Measurements from ENCODE around the gene SMPD1. TPM values are rescaled to one million over a fixed set of nuclear protein-coding genes. Genes with fewer than 3 reads are reported as not detected.

SMPD1 gene
- total RNA-seq, 1 donor from 2014 or later = 23.1 TPM

GRCh38 chr11:6417907-6418556 is 27.8 kb downstream of the SMPD1 start:
- no peak for DNase-seq (ENCODE audit: extremely low spot score in 2 of 2)
- Histone ChIP-seq H3K27me3 (no peaks in the 10 kb centered on the region), H3K36me3 (no peaks in the 10 kb centered on the region), H3K4me3 (peak overlapping the region; percentile 96 to 99), H3K4me1 (peaks cover 44% of the 10 kb centered on the region), H3K27ac (peak overlapping the region; percentile 88), H3K9me3 (no peaks in the 10 kb centered on the region)
- no peak for TF ChIP-seq POLR2A (IDR thresholded peaks at IDR 0.05)
- intact Hi-C loops (cut with DNase I) = no loop called here

GRCh38 chr11:6418557-6419008 is 28.3 kb downstream of the SMPD1 start:
- Histone ChIP-seq H3K9me3 (no peaks in the 10 kb centered on the region), H3K36me3 (no peaks in the 10 kb centered on the region), H3K4me1 (peaks cover 44% of the 10 kb centered on the region), H3K27ac (peak overlapping the region; percentile 88), H3K4me3 (peak overlapping the region; percentile 96 to 99), H3K27me3 (no peaks in the 10 kb centered on the region)
- intact Hi-C loops (cut with DNase I) = no loop called here
- TF ChIP-seq CTCF (IDR thresholded peaks at IDR 0.05) (no peak), POLR2AphosphoS5 (IDR thresholded peaks at IDR 0.05; ENCODE audit: insufficient read depth in 1 of 2, low read depth in 1 of 2) (peak in 1 of 2 donors; percentile 13)
- no peak for DNase-seq (ENCODE audit: extremely low spot score in 2 of 2)

GRCh38 chr11:6419009-6419631 is 28.8 kb downstream of the SMPD1 start, which contains the start of gene APBB1:
Gene APBB1, minus strand, starts transcription at chr11:6419094. Its CDS starts 7,747 bp downstream, at chr11:6411347.
- no peak for DNase-seq (ENCODE audit: extremely low spot score in 2 of 2)
- Histone ChIP-seq H3K4me1 (peaks cover 43% of the 10 kb centered on the region), H3K27ac (peak within 1 kb of the TSS; percentile 88), H3K9me3 (no peaks in the 10 kb centered on the region), H3K4me3 (peak within 1 kb of the TSS; percentile 96 to 99), H3K27me3 (no peaks in the 10 kb centered on the region), H3K36me3 (no peaks in the 10 kb centered on the region)
- intact Hi-C loops (cut with DNase I) = no loop called here
- TF ChIP-seq POLR2A (IDR thresholded peaks at IDR 0.05) = peak in 1 of 2 donors; percentile 14
- no peak for TF ChIP-seq POLR2AphosphoS5 (IDR thresholded peaks at IDR 0.05; ENCODE audit: insufficient read depth in 1 of 2, low read depth in 1 of 2)

GRCh38 chr11:6420677-6421076 is 30.4 kb downstream of the SMPD1 start:
- intact Hi-C loops (cut with DNase I) = no loop called here
- H3K27ac ChIP-seq = no peak overlapping the region
- no peaks in the 10 kb centered on the region for H3K27me3 ChIP-seq
- TF ChIP-seq POLR2AphosphoS5 (IDR thresholded peaks at IDR 0.05; ENCODE audit: insufficient read depth in 1 of 2, low read depth in 1 of 2) (no peak), POLR2A (IDR thresholded peaks at IDR 0.05) (no peak), CTCF (IDR thresholded peaks at IDR 0.05) (no peak)
- H3K36me3 ChIP-seq = no peaks in the 10 kb centered on the region
- no peak overlapping the region for H3K4me3 ChIP-seq
- H3K9me3 ChIP-seq = no peaks in the 10 kb centered on the region
- no peak for DNase-seq (ENCODE audit: extremely low spot score in 2 of 2)
- peaks cover 29% of the 10 kb centered on the region for H3K4me1 ChIP-seq

- H3K36me3 ChIP-seq = no peaks in the 10 kb centered on the region
- no peak overlapping the region for H3K4me3 ChIP-seq
- DNase-seq (ENCODE audit: extremely low spot score in 2 of 2) = no peak
- no peaks in the 10 kb centered on the region for H3K9me3 ChIP-seq
- H3K4me1 ChIP-seq = no peaks in the 10 kb centered on the region
- H3K27ac ChIP-seq = no peak overlapping the region
- no peaks in the 10 kb centered on the region for H3K27me3 ChIP-seq
- intact Hi-C loops (cut with DNase I) = no loop called here
- TF ChIP-seq POLR2A (IDR thresholded peaks at IDR 0.05) (no peak), CTCF (IDR thresholded peaks at IDR 0.05) (no peak), POLR2AphosphoS5 (IDR thresholded peaks at IDR 0.05; ENCODE audit: insufficient read depth in 1 of 2, low read depth in 1 of 2) (no peak)
Measured at GRCh38 chr11:6427516-6427915, 37.2 kb downstream of the SMPD1 start.

GRCh38 chr11:6431861-6432260 is 41.6 kb downstream of the SMPD1 start:
- intact Hi-C loops (cut with DNase I) = loop anchor here (10.0 kb wide), 1 partner anchor 73 kb away; no protein-coding TSS in a partner anchor
- TF ChIP-seq POLR2AphosphoS5 (IDR thresholded peaks at IDR 0.05; ENCODE audit: insufficient read depth in 1 of 2, low read depth in 1 of 2) (no peak), POLR2A (IDR thresholded peaks at IDR 0.05) (no peak), CTCF (IDR thresholded peaks at IDR 0.05) (no peak)
- no peak for DNase-seq (ENCODE audit: extremely low spot score in 2 of 2)

More at GRCh38 chr11:6431861-6432260, 41.6 kb downstream of the SMPD1 start:
- no peaks in the 10 kb centered on the region for H3K36me3 ChIP-seq
- no peak overlapping the region for H3K4me3 ChIP-seq
- no peaks in the 10 kb centered on the region for H3K9me3 ChIP-seq
- H3K4me1 ChIP-seq = no peaks in the 10 kb centered on the region
- H3K27ac ChIP-seq = no peak overlapping the region
- no peaks in the 10 kb centered on the region for H3K27me3 ChIP-seq
